GM12801 (cell line): Measurements from ENCODE around the gene PARP9.

Experiments used
- CTCF ChIP-seq: IDR thresholded peaks from one replicate; pipeline ENCODE4 v1.5.1; 2011; ENCODE audit warnings: control low read depth; ENCODE audit not compliant: insufficient read length; ENCODE audit errors: extremely low read depth

Gene PARP9

DNA sequence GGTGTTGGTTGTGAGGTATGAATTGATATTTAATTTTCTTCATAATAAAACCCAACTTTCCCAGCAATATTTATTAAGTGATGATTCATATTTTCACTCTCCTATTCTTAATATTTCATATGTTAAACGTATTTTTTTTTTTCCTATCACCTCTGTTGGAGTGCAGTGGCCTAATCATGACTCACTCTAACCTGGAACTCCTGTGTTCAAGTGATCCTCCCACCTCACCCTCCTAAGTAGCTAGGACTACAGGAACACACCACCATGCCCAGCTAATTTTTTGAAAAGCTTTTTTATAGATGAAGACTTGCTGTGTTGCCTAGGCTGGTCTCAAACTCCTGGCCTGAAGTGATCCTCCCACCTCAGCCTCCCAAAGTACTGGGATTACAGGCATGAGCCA lies 22.0 kb upstream of the PARP9 start:
- TF ChIP-seq CTCF = no peak

DNA sequence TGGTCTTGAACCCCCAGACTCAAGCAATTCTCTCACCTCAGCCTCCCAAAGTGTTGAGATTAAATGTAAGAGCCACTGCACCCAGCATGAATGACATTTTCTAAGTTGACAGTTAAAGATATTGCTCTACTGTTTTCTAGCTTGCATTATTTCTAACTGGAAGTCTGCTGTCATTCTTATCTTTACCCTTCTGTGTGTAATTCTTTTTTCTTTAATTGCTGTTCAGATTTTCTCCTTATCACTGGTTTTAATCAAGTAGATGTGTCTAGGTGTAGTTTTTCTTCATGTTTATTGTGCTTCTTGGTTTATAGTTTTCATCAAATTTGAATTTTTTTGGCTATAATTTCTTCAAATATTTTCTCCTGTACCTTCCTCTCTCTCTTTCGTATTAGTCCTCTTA lies 18.3 kb upstream of the PARP9 start:
- no peak for TF ChIP-seq CTCF

DNA sequence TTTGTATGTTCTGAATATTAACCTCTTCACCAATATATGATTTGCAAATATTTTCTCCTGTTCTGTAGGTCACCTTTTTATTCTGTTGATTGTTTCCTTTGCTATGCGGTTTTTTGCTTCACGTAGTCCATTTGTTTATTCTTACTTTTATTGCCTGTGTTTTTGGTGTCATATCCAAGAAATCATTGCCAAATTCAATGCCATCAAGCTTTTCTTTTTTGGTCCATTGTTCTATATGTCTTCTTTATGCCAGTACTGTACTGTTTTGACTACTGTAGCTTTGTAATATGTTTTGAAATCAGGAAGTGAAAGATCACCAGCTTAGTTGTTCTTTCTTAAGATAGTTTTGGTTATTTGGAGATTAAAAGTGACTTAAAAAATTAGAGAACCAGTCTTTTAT lies 17.5 kb upstream of the PARP9 start:
- no peak for TF ChIP-seq CTCF

GRCh38 chr3:122580470-122580869 lies 16.4 kb upstream of the PARP9 start:
- TF ChIP-seq CTCF = no peak

- TF ChIP-seq CTCF = no peak
Measured at GRCh38 chr3:122578069-122578740, 14.1 kb upstream of the PARP9 start.

DNA sequence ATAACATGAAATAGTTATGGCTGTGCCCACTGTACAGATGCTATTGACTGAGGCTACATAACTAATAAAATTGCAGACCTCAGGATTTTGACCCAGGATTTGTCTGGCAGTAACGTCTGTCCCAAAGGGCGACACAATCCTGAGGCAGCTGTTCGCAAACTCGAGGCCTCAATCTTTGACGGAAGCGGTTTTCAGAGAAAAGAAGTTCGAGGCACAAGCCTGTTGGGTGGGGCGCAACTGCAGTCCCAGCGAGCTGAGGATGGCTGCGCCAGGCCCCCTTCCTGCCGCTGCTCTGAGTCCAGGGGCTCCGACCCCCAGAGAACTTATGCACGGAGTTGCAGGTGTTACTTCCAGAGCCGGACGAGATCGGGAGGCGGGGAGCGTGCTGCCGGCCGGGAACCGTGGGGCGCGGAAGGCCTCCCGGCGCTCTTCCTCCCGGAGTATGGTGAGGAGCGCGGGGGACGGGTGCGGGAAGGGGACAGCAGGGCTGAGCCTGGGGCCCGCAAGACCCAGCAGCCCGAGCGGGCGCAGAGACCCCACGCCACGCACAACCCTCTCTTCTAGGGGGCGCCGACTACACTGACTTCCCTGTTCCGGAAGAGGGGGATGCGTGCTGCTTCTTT lies 13.4 kb upstream of the PARP9 start, which contains the start of gene PARP15:
Gene PARP15, plus strand, starts transcription at position 242 of the 623 bp plus-strand sequence. Its CDS starts 18 bp downstream, at position 260.
- TF ChIP-seq CTCF = no peak

GRCh38 chr3:122576174-122576940 lies 12.3 kb upstream of the PARP9 start:
- TF ChIP-seq CTCF = no peak
